Stimulated activated naive CD8-positive, alpha-beta T cell treated with anti-CD3 and anti-CD28 coated beads, Interleukin-15, Interleukin-2, amounts not matched to agents 100 ng/mL and 50 ng/mL, for 24 hours (primary cell): Measurements from ENCODE around the gene SNAPC4.
"Not testable (repeated sequence)": the region's sequence is repeated elsewhere in the genome, so short reads cannot be mapped to it uniquely, and the experiment has no call there.

Source experiments
- H3K27ac Mint-ChIP-seq: one replicate; pipeline ENCODE4 v1.8.0; 2021; ENCODE audit warnings: mild to moderate bottlenecking, mixed read lengths
- H3K27me3 Mint-ChIP-seq: one replicate; pipeline ENCODE4 v1.8.0; 2021; ENCODE audit warnings: mixed read lengths
- H3K36me3 Mint-ChIP-seq: one replicate; pipeline ENCODE4 v1.8.0; 2021; ENCODE audit warnings: low read depth, mixed read lengths
- H3K4me1 Mint-ChIP-seq: one replicate; pipeline ENCODE4 v1.8.0; 2021; ENCODE audit warnings: low read depth, mixed read lengths
- H3K4me3 Mint-ChIP-seq: one replicate; pipeline ENCODE4 v1.8.0; 2021; ENCODE audit warnings: mild to moderate bottlenecking, mixed read lengths
- H3K9me3 Mint-ChIP-seq: one replicate; pipeline ENCODE4 v1.8.0; 2021; ENCODE audit warnings: mixed read lengths

The SNAPC4 gene

GRCh38 chr9:136437430-136437829 is 37.5 kb upstream of the SNAPC4 start:
- no peak overlapping the region for H3K27ac Mint-ChIP-seq
- peaks cover 27% of the 10 kb centered on the region for H3K4me1 Mint-ChIP-seq
- no peaks in the 10 kb centered on the region for H3K27me3 Mint-ChIP-seq
- H3K9me3 Mint-ChIP-seq = no peaks in the 10 kb centered on the region
- H3K36me3 Mint-ChIP-seq = peaks cover 8% of the 10 kb centered on the region
- peak overlapping the region; percentile 84 for H3K4me3 Mint-ChIP-seq

- no peaks in the 10 kb centered on the region for H3K27me3 Mint-ChIP-seq
- H3K27ac Mint-ChIP-seq = no peak overlapping the region
- peaks cover 27% of the 10 kb centered on the region for H3K4me1 Mint-ChIP-seq
- peak overlapping the region; percentile 84 for H3K4me3 Mint-ChIP-seq
- no peaks in the 10 kb centered on the region for H3K9me3 Mint-ChIP-seq
- peaks cover 3% of the 10 kb centered on the region for H3K36me3 Mint-ChIP-seq
Observed at GRCh38 chr9:136436055-136436634, 36.2 kb upstream of the SNAPC4 start.

- H3K4me3 Mint-ChIP-seq = no peak overlapping the region
- no peaks in the 10 kb centered on the region for H3K9me3 Mint-ChIP-seq
- no peak overlapping the region for H3K27ac Mint-ChIP-seq
- H3K4me1 Mint-ChIP-seq = peaks cover 27% of the 10 kb centered on the region
- peaks cover 3% of the 10 kb centered on the region for H3K36me3 Mint-ChIP-seq
- H3K27me3 Mint-ChIP-seq = no peaks in the 10 kb centered on the region
Observed at GRCh38 chr9:136434580-136435169, 34.7 kb upstream of the SNAPC4 start.

GRCh38 chr9:136433849-136434579 is 34.0 kb upstream of the SNAPC4 start:
- peaks cover 27% of the 10 kb centered on the region for H3K4me1 Mint-ChIP-seq
- no peaks in the 10 kb centered on the region for H3K27me3 Mint-ChIP-seq
- H3K36me3 Mint-ChIP-seq = peaks cover 3% of the 10 kb centered on the region
- no peak overlapping the region for H3K4me3 Mint-ChIP-seq
- no peak overlapping the region for H3K27ac Mint-ChIP-seq
- no peaks in the 10 kb centered on the region for H3K9me3 Mint-ChIP-seq

GRCh38 chr9:136433043-136433715 is 33.2 kb upstream of the SNAPC4 start:
- no peak overlapping the region for H3K27ac Mint-ChIP-seq
- no peak overlapping the region for H3K4me3 Mint-ChIP-seq
- no peaks in the 10 kb centered on the region for H3K27me3 Mint-ChIP-seq
- peaks cover 11% of the 10 kb centered on the region for H3K36me3 Mint-ChIP-seq
- H3K4me1 Mint-ChIP-seq = peaks cover 24% of the 10 kb centered on the region
- no peaks in the 10 kb centered on the region for H3K9me3 Mint-ChIP-seq

GRCh38 chr9:136432591-136432990 is 32.6 kb upstream of the SNAPC4 start:
- Mint-ChIP-seq H3K27ac (no peak overlapping the region), H3K36me3 (peaks cover 12% of the 10 kb centered on the region), H3K4me1 (peaks cover 18% of the 10 kb centered on the region), H3K27me3 (no peaks in the 10 kb centered on the region), H3K9me3 (no peaks in the 10 kb centered on the region), H3K4me3 (no peak overlapping the region)

- Mint-ChIP-seq H3K9me3 (no peaks in the 10 kb centered on the region), H3K36me3 (peaks cover 18% of the 10 kb centered on the region), H3K4me3 (no peak overlapping the region), H3K27ac (no peak overlapping the region), H3K27me3 (no peaks in the 10 kb centered on the region), H3K4me1 (peaks cover 11% of the 10 kb centered on the region)
Observed at GRCh38 chr9:136431782-136432350, 31.9 kb upstream of the SNAPC4 start.

GRCh38 chr9:136430588-136431234 is 30.7 kb upstream of the SNAPC4 start:
- peaks cover 2% of the 10 kb centered on the region for H3K4me1 Mint-ChIP-seq
- no peak overlapping the region for H3K4me3 Mint-ChIP-seq
- no peaks in the 10 kb centered on the region for H3K27me3 Mint-ChIP-seq
- H3K27ac Mint-ChIP-seq = no peak overlapping the region
- peaks cover 17% of the 10 kb centered on the region for H3K36me3 Mint-ChIP-seq
- no peaks in the 10 kb centered on the region for H3K9me3 Mint-ChIP-seq

GRCh38 chr9:136429683-136430491 is 29.9 kb upstream of the SNAPC4 start:
- H3K27ac Mint-ChIP-seq = no peak overlapping the region
- H3K4me1 Mint-ChIP-seq = peaks cover 7% of the 10 kb centered on the region
- H3K27me3 Mint-ChIP-seq = no peaks in the 10 kb centered on the region
- H3K4me3 Mint-ChIP-seq = no peak overlapping the region
- peaks cover 24% of the 10 kb centered on the region for H3K36me3 Mint-ChIP-seq
- no peaks in the 10 kb centered on the region for H3K9me3 Mint-ChIP-seq

- Mint-ChIP-seq H3K4me3 (no peak overlapping the region), H3K36me3 (peaks cover 30% of the 10 kb centered on the region), H3K27me3 (no peaks in the 10 kb centered on the region), H3K4me1 (peaks cover 8% of the 10 kb centered on the region), H3K9me3 (no peaks in the 10 kb centered on the region), H3K27ac (no peak overlapping the region)
Observed at GRCh38 chr9:136429075-136429628, 29.2 kb upstream of the SNAPC4 start.

GRCh38 chr9:136426787-136427186 is 26.8 kb upstream of the SNAPC4 start:
- Mint-ChIP-seq H3K4me1 (peaks cover 8% of the 10 kb centered on the region), H3K36me3 (peaks cover 39% of the 10 kb centered on the region), H3K27me3 (no peaks in the 10 kb centered on the region), H3K4me3 (no peak overlapping the region), H3K9me3 (no peaks in the 10 kb centered on the region), H3K27ac (no peak overlapping the region)

- H3K36me3 Mint-ChIP-seq = peaks cover 49% of the 10 kb centered on the region
- H3K4me1 Mint-ChIP-seq, H3K27ac Mint-ChIP-seq, H3K27me3 Mint-ChIP-seq, H3K9me3 Mint-ChIP-seq, H3K4me3 Mint-ChIP-seq: not testable (repeated sequence)
Observed at GRCh38 chr9:136425367-136425766, 25.4 kb upstream of the SNAPC4 start.

- Mint-ChIP-seq H3K4me1 (peaks cover 8% of the 10 kb centered on the region), H3K36me3 (peaks cover 50% of the 10 kb centered on the region), H3K27me3 (no peaks in the 10 kb centered on the region), H3K4me3 (no peak overlapping the region), H3K9me3 (no peaks in the 10 kb centered on the region), H3K27ac (no peak overlapping the region)
Observed at GRCh38 chr9:136424750-136425362, 24.9 kb upstream of the SNAPC4 start.
